Right atrium auricular region (tissue), 2 donors: ENCODE results near the gene DAAM2. TPM values are rescaled to one million over a fixed set of nuclear protein-coding genes. Genes with fewer than 3 reads are reported as not detected.

Source experiments
- DNase-seq: peaks from one replicate; pipeline ENCODE4 v3.0.0-alpha.2; 2019; ENCODE audit warnings: low spot score
- H3K27ac ChIP-seq, 2 donors: fragments of 200-600 bp; sonication (generic); 1 replicate in 1 of 2; 2 replicates in 1 of 2; pipeline ENCODE4 v1.5.1; 2016 to 2019
- H3K27me3 ChIP-seq, 2 donors: fragments of 200-600 bp; sonication (generic); one replicate each; pipeline versions ENCODE4 v1.5.1 to v1.6.0; 2017 to 2019
- H3K36me3 ChIP-seq: fragments of 200-600 bp; sonication (generic); one replicate; pipeline ENCODE4 v1.5.1; 2016
- H3K4me1 ChIP-seq, 2 donors: fragments of 200-600 bp; sonication (generic); one replicate each; pipeline versions ENCODE4 v1.5.1 to v1.6.0; 2017 to 2019
- H3K4me3 ChIP-seq, 2 donors: fragments of 200-600 bp; sonication (generic); 1 replicate in 1 of 2; 2 replicates in 1 of 2; pipeline ENCODE4 v1.5.1; 2017 to 2019; ENCODE audit warnings: mild to moderate bottlenecking in 1 of 2, moderate library complexity in 1 of 2
- H3K9me3 ChIP-seq, 2 donors: fragments of 200-600 bp; sonication (generic); one replicate each; pipeline ENCODE4 v1.5.1; 2019
- total RNA-seq, 2 donors: library from RNA; depleted of rRNA; stranded (reverse); fragments of >200 nt; gene quantifications; one replicate each; pipeline ENCODE4 v1.1.0, GENCODE V29; 2016
- TF ChIP-seq, protein P1 (sequence below), 2 donors: fragments of 200-600 bp; sonication (generic); IDR thresholded peaks; one replicate each; pipeline ENCODE4 v1.5.1; 2019; ENCODE audit warnings: antibody characterized with exemption in 2 of 2

The DAAM2 gene
- total RNA-seq, 2 donors from 2014 or later, result 8.3 to 9.7 TPM

DNA sequence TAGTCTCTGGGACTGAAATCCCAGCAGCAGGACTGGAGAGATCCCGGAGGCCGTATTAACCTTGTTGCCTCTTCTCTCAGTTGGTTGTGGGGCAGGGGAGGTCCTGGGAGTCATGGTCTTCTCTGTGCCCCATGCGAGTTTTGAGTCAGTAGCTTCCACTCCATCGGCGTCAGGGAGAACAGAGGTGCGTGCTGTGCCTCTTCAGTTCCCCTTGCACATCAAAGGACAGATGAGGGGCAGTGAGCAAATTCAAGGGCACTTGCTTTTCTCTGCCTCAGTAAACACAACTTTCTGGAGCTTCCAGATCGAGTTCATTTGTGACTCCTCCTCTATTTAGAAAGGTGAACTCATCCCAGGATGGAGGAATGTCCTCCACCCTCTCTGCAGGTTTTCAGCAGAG, 93.5 kb downstream of the DAAM2 start:
- H3K9me3 ChIP-seq, result no peaks in the 10 kb centered on the region
- H3K27ac ChIP-seq, result no peak overlapping the region
- no peaks in the 10 kb centered on the region for H3K27me3 ChIP-seq
- no peak for DNase-seq
- TF ChIP-seq, protein P1, sequence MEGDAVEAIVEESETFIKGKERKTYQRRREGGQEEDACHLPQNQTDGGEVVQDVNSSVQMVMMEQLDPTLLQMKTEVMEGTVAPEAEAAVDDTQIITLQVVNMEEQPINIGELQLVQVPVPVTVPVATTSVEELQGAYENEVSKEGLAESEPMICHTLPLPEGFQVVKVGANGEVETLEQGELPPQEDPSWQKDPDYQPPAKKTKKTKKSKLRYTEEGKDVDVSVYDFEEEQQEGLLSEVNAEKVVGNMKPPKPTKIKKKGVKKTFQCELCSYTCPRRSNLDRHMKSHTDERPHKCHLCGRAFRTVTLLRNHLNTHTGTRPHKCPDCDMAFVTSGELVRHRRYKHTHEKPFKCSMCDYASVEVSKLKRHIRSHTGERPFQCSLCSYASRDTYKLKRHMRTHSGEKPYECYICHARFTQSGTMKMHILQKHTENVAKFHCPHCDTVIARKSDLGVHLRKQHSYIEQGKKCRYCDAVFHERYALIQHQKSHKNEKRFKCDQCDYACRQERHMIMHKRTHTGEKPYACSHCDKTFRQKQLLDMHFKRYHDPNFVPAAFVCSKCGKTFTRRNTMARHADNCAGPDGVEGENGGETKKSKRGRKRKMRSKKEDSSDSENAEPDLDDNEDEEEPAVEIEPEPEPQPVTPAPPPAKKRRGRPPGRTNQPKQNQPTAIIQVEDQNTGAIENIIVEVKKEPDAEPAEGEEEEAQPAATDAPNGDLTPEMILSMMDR (IDR thresholded peaks at IDR 0.05), result no peak
- H3K4me3 ChIP-seq, result no peak overlapping the region
- no peaks in the 10 kb centered on the region for H3K36me3 ChIP-seq
- H3K4me1 ChIP-seq, result peaks cover 0 to 46% of the 10 kb centered on the region in 2 donors

DNA sequence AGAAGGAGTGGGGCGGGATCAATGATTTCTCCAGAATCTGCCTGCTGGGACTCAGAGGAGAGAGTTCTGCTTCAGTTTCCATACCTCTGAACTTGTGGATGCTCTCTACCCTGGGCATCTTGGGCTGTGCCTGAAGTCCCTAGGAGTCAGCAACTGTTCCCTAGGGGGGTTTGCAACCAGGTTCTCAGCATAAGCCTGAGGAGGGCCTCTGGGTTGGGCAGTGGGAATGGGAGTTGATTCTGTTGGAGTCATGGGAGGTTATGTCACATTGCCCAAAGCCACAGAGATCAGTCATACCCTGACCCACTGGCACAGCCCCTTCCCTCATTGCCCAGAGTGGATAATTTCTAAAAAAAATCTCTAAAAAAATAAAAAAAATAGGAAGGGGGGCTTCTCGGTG, 94.7 kb downstream of the DAAM2 start:
- H3K36me3 ChIP-seq, result no peaks in the 10 kb centered on the region
- H3K27me3 ChIP-seq, result no peaks in the 10 kb centered on the region
- no peaks in the 10 kb centered on the region for H3K9me3 ChIP-seq
- no peak for DNase-seq
- TF ChIP-seq, protein P1 (IDR thresholded peaks at IDR 0.05), result no peak
- peak overlapping the region; percentile 70 to 77 for H3K27ac ChIP-seq
- no peak overlapping the region for H3K4me3 ChIP-seq
- H3K4me1 ChIP-seq, result peaks cover 0 to 44% of the 10 kb centered on the region in 2 donors

DNA sequence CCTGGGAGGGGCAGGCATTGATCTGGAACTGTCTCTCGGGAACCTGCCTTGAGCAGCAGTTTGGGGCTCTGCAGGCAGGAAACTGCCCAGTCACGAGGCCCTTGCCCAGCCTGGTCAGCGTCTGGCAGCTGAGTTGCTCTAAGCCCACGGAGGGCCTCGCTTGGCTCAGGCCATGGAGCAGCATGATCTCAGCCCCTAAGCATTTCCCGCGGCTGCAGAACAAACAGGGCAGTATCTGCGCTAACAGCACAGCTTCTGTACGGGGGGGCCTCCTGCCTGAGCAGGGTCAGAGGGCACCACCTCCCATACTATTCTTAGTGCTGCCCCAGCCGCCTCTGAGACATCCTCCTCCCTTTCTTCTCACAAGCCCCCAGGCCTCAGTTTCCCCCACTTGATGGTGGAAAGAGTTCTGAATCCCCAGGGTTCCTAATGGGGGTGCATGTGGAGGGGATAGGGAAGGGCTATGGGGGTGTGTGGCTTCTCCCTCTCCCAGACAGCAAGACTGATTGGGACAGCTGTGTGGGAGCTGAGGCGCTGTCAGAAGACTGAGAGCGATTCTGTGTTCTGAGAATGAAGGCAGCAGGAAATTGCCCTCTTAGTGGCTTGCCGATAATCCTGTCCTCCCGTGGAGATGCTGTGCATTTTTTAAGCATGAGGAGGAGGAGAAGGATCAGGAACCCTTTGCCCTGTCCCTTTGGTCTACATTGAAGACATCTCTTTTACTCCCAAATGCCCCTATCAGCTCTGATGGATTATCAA, 95.7 kb downstream of the DAAM2 start:
- H3K4me1 ChIP-seq, result peaks cover 0 to 34% of the 10 kb centered on the region in 2 donors

DNA sequence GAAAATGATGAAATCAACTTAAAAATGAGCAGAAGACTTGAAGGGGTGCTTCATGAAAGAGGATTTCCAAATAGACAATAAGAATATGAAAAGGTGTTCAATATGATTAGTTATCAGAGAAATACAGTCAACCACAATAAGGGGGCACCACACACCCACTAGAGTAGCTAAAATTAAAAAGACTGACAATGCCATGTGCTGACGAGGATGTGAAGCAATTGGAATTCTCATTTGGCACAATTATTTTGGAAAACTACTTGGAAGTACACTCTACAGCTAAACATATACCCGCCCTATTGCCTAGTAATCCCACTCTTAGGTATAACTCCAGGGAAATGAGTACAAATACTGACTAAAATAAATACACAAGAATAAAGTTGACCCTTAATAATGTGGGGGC, 97.1 kb downstream of the DAAM2 start:
- H3K4me3 ChIP-seq, result no peak overlapping the region
- no peak overlapping the region for H3K27ac ChIP-seq
- no peaks in the 10 kb centered on the region for H3K36me3 ChIP-seq
- no peaks in the 10 kb centered on the region for H3K9me3 ChIP-seq
- peaks cover 0 to 26% of the 10 kb centered on the region in 2 donors for H3K4me1 ChIP-seq
- no peak for DNase-seq
- H3K27me3 ChIP-seq, result no peaks in the 10 kb centered on the region
- TF ChIP-seq, protein P1 (IDR thresholded peaks at IDR 0.05), result no peak

More for the DNA sequence above, 95.7 kb downstream of the DAAM2 start:
- Histone ChIP-seq H3K4me3 (no peak overlapping the region), H3K9me3 (no peaks in the 10 kb centered on the region), H3K36me3 (no peaks in the 10 kb centered on the region), H3K27me3 (no peaks in the 10 kb centered on the region), H3K27ac (peak overlapping the region; percentile 70 to 77)
- TF ChIP-seq, protein P1 (IDR thresholded peaks at IDR 0.05), result no peak
- DNase-seq, result peak; percentile 90

DNA sequence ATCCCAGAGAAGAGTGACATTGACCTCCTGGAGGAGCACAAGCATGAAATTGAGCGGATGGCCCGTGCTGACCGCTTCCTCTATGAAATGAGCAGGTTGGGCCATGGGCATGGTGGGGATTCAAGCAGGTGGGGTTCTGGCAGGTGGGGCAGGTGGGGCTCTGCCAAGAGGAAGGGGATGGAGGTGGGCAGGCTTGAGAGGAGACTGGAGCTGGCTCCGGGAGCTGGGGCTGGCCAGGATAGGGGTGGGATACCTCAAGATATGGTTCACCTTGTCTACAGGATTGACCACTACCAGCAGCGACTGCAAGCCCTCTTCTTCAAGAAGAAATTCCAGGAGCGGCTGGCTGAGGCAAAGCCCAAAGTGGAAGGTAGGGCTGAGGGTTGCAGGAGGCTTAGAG, 99.2 kb downstream of the DAAM2 start:
- H3K9me3 ChIP-seq, result no peaks in the 10 kb centered on the region
- no peak for DNase-seq
- TF ChIP-seq, protein P1 (IDR thresholded peaks at IDR 0.05), result no peak
- H3K36me3 ChIP-seq, result no peaks in the 10 kb centered on the region
- H3K4me3 ChIP-seq, result no peak overlapping the region
- no peaks in the 10 kb centered on the region for H3K27me3 ChIP-seq
- no peak overlapping the region for H3K27ac ChIP-seq
- H3K4me1 ChIP-seq, result peaks cover 0 to 26% of the 10 kb centered on the region in 2 donors

DNA sequence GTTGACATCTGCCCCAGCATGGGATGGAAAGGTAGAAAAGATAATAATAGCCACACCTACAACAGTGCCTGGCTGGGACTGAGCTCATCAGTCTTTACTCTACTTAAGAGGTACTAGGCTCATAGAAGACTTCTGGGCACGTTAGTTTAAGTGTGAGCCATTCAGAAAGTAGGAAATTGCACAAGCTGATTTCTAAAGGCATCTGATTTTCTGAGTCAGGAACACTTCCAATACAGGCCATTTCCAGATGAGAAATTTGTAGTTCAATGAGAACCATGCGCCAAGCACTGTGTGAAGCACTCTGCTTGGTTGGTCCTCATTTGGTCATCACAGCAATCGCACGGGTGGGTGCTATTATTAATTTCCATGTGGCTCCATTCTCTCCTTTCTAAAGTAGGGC, 99.8 kb downstream of the DAAM2 start:
- TF ChIP-seq, protein P1 (IDR thresholded peaks at IDR 0.05), result no peak
- H3K4me1 ChIP-seq, result peaks cover 0 to 21% of the 10 kb centered on the region in 2 donors
- no peaks in the 10 kb centered on the region for H3K36me3 ChIP-seq
- H3K27me3 ChIP-seq, result no peaks in the 10 kb centered on the region
- H3K4me3 ChIP-seq, result no peak overlapping the region
- no peaks in the 10 kb centered on the region for H3K9me3 ChIP-seq
- no peak for DNase-seq
- H3K27ac ChIP-seq, result no peak overlapping the region
